Glutamatergic neuron (in vitro differentiated cells): Measurements from ENCODE around the gene CLIP3. TPM values are rescaled to one million over a fixed set of nuclear protein-coding genes. Genes with fewer than 3 reads are reported as not detected.
"Not testable (repeated sequence)": the region's sequence is repeated elsewhere in the genome, so short reads cannot be mapped to it uniquely, and the experiment has no call there.

Source experiments
- DNase-seq: peaks from one replicate; pipeline ENCODE4 v3.0.0; 2022
- H3K27ac Mint-ChIP-seq: one replicate; pipeline ENCODE4 v1.8.0; 2020; ENCODE audit warnings: mild to moderate bottlenecking, mixed read lengths, inconsistent platforms; ENCODE audit not compliant: unreplicated experiment
- H3K27me3 Mint-ChIP-seq: one replicate; pipeline ENCODE4 v1.8.0; 2020; ENCODE audit warnings: mild to moderate bottlenecking, moderate library complexity, mixed read lengths, inconsistent platforms; ENCODE audit not compliant: unreplicated experiment
- H3K36me3 Mint-ChIP-seq: one replicate; pipeline ENCODE4 v1.8.0; 2020; ENCODE audit warnings: mild to moderate bottlenecking, mixed read lengths, inconsistent platforms; ENCODE audit not compliant: unreplicated experiment
- H3K4me1 Mint-ChIP-seq: one replicate; pipeline ENCODE4 v1.8.0; 2020; ENCODE audit warnings: mild to moderate bottlenecking, low read depth, mixed read lengths, inconsistent platforms; ENCODE audit not compliant: unreplicated experiment
- H3K4me3 Mint-ChIP-seq: one replicate; pipeline ENCODE4 v1.8.0; 2020; ENCODE audit warnings: mild to moderate bottlenecking, mixed read lengths, inconsistent platforms; ENCODE audit not compliant: unreplicated experiment
- H3K9me3 Mint-ChIP-seq: one replicate; pipeline ENCODE4 v1.8.0; 2020; ENCODE audit warnings: mild to moderate bottlenecking, moderate library complexity, mixed read lengths, inconsistent platforms; ENCODE audit not compliant: unreplicated experiment
- total RNA-seq: library from RNA; stranded (reverse); fragmentation: NEBNext Ultra II Directional; extraction: Animal tissue kit (Norgen Biotek cat#: 25700); gene quantifications from one replicate; pipeline ENCODE4 v1.2.1, GENCODE V29; 2021; ENCODE audit not compliant: unreplicated experiment
- TF ChIP-seq, protein P1 (sequence below): fragments of 200-600 bp; sonication (generic); IDR thresholded peaks from one replicate; pipeline ENCODE4 v1.5.0; 2021; ENCODE audit not compliant: partially characterized antibody, unreplicated experiment

The CLIP3 gene
- total RNA-seq, 1 donor from 2014 or later: 146 TPM

DNA sequence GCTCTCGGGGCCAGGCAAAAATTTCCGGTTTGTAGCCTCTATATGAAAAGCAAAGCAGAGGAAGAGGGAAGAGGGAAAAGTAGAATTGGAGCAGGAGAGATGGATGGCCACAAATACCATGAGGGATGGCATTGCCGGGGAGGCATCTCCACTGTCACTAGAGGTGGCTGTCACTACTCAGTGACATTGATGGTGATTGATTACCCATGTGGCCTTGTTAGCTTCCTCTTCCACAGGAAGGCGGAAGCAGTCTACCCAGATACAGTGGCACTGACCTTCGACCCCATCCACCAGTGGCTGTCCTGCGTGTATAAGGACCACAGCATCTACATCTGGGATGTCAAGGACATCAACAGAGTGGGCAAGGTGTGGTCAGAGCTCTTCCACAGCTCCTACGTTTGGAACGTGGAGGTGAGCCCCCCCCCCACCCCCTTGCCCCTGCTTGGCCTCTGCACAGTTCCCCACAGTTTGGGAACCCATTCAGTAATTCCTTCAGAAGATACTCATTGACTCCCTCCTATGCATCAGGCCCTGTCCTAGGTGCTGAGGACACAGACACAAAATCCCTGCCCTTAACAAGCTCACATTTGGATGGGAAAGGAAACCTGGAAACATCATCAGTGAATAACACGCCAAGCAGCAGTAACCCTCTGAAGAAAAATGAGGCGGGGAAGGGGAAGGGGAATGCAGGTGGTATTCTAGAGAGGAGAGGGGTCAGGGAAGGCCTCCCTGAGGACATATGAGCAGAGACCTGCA is 40.6 kb upstream of the CLIP3 start:
- TF ChIP-seq, protein P1, sequence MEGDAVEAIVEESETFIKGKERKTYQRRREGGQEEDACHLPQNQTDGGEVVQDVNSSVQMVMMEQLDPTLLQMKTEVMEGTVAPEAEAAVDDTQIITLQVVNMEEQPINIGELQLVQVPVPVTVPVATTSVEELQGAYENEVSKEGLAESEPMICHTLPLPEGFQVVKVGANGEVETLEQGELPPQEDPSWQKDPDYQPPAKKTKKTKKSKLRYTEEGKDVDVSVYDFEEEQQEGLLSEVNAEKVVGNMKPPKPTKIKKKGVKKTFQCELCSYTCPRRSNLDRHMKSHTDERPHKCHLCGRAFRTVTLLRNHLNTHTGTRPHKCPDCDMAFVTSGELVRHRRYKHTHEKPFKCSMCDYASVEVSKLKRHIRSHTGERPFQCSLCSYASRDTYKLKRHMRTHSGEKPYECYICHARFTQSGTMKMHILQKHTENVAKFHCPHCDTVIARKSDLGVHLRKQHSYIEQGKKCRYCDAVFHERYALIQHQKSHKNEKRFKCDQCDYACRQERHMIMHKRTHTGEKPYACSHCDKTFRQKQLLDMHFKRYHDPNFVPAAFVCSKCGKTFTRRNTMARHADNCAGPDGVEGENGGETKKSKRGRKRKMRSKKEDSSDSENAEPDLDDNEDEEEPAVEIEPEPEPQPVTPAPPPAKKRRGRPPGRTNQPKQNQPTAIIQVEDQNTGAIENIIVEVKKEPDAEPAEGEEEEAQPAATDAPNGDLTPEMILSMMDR: no peak
- peaks cover under 1% of the 10 kb centered on the region for H3K4me1 Mint-ChIP-seq
- H3K4me3 Mint-ChIP-seq: no peak overlapping the region
- peak overlapping the region; percentile 29 for H3K27ac Mint-ChIP-seq
- no peaks in the 10 kb centered on the region for H3K9me3 Mint-ChIP-seq
- peaks cover 2% of the 10 kb centered on the region for H3K27me3 Mint-ChIP-seq
- no peaks in the 10 kb centered on the region for H3K36me3 Mint-ChIP-seq
- no peak for DNase-seq

- Mint-ChIP-seq H3K27ac (no peak overlapping the region), H3K4me1 (peaks cover 2% of the 10 kb centered on the region), H3K27me3 (peaks cover 2% of the 10 kb centered on the region), H3K4me3 (no peak overlapping the region), H3K36me3 (no peaks in the 10 kb centered on the region), H3K9me3 (no peaks in the 10 kb centered on the region)
- TF ChIP-seq, protein P1: no peak
- DNase-seq: no peak
Measured at GRCh38 chr19:36072081-36072480, 39.4 kb upstream of the CLIP3 start.

- not testable (repeated sequence) for H3K36me3 Mint-ChIP-seq, H3K4me3 Mint-ChIP-seq, H3K27me3 Mint-ChIP-seq, H3K4me1 Mint-ChIP-seq, H3K9me3 Mint-ChIP-seq, H3K27ac Mint-ChIP-seq
- peak; percentile 29 for DNase-seq
Measured at GRCh38 chr19:36068810-36069499, 36.3 kb upstream of the CLIP3 start.

GRCh38 chr19:36067681-36068080 is 35.0 kb upstream of the CLIP3 start:
- Mint-ChIP-seq H3K9me3 (no peaks in the 10 kb centered on the region), H3K36me3 (no peaks in the 10 kb centered on the region), H3K4me3 (no peak overlapping the region), H3K4me1 (peaks cover 2% of the 10 kb centered on the region), H3K27me3 (peaks cover 6% of the 10 kb centered on the region), H3K27ac (peak overlapping the region; percentile 82)
- TF ChIP-seq, protein P1: no peak
- no peak for DNase-seq

GRCh38 chr19:36064826-36065225 is 32.2 kb upstream of the CLIP3 start:
- no peak overlapping the region for H3K27ac Mint-ChIP-seq
- no peaks in the 10 kb centered on the region for H3K36me3 Mint-ChIP-seq
- TF ChIP-seq, protein P1: no peak

More at GRCh38 chr19:36064826-36065225, 32.2 kb upstream of the CLIP3 start:
- H3K9me3 Mint-ChIP-seq: no peaks in the 10 kb centered on the region
- DNase-seq: no peak
- no peak overlapping the region for H3K4me3 Mint-ChIP-seq
- peaks cover 5% of the 10 kb centered on the region for H3K27me3 Mint-ChIP-seq
- peaks cover 2% of the 10 kb centered on the region for H3K4me1 Mint-ChIP-seq
